ENCODE data around the gene AACS.

The AACS gene, protein sequence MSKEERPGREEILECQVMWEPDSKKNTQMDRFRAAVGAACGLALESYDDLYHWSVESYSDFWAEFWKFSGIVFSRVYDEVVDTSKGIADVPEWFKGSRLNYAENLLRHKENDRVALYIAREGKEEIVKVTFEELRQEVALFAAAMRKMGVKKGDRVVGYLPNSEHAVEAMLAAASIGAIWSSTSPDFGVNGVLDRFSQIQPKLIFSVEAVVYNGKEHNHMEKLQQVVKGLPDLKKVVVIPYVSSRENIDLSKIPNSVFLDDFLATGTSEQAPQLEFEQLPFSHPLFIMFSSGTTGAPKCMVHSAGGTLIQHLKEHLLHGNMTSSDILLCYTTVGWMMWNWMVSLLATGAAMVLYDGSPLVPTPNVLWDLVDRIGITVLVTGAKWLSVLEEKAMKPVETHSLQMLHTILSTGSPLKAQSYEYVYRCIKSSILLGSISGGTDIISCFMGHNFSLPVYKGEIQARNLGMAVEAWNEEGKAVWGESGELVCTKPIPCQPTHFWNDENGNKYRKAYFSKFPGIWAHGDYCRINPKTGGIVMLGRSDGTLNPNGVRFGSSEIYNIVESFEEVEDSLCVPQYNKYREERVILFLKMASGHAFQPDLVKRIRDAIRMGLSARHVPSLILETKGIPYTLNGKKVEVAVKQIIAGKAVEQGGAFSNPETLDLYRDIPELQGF

DNA sequence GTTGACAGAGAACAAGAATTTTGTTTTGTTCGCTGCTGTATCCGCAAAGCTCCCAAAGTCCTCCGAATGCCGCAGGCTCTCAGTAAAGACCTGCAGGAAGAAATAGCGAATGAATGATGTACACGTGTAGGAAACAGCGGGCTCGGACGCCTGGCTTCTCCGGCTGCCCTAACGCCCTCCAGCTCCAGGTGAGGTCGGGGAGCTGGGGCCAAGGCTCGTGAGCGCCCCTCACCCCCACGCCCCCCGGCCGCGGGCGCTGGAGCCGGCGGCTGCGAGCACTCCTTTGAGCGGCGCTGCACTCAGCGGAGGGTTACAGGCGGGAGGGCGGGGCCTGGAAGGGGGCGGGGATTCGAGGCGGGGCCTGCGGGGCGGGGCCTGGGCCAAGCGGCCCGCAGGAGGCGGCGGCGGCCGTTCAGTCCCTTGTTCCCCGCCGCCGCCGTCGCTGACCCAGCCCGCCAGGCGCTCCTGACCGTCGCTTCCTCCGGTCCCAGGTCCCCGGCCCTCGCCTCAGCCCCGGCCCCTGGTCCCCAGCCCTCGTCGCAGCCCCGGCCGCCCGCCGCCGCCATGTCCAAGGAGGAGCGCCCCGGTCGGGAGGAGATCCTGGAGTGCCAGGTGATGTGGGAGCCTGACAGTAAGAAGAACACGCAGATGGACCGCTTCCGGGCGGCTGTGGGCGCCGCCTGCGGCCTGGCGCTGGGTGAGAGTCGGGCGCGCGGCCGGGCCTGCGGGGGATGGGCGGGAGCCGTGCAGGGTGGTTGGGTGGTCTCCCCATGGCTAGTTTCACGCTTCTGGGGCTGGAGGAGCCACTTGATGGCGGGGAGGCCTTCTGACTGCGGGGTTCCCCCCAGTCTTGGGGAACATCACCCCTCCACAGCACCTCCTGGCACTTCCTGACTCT lies at the start of gene AACS:
Gene AACS, plus strand, starts transcription at position 415 of the 898 bp plus-strand sequence. Its CDS starts 150 bp downstream, at position 565.
- TF ChIP-seq CTCF (IDR thresholded peaks at IDR 0.05; ENCODE audit: low read depth, low read length), result no peak
- in situ Hi-C loops (cut with HindIII; ENCODE audit: low sequenced_read_pairs), result no loop called here
- peak; percentile 70 for DNase-seq (ENCODE audit: low read depth, low spot score)
- H3K4me3 ChIP-seq (ENCODE audit: low read depth, low read length), result peak within 1 kb of the TSS; percentile 67

DNA sequence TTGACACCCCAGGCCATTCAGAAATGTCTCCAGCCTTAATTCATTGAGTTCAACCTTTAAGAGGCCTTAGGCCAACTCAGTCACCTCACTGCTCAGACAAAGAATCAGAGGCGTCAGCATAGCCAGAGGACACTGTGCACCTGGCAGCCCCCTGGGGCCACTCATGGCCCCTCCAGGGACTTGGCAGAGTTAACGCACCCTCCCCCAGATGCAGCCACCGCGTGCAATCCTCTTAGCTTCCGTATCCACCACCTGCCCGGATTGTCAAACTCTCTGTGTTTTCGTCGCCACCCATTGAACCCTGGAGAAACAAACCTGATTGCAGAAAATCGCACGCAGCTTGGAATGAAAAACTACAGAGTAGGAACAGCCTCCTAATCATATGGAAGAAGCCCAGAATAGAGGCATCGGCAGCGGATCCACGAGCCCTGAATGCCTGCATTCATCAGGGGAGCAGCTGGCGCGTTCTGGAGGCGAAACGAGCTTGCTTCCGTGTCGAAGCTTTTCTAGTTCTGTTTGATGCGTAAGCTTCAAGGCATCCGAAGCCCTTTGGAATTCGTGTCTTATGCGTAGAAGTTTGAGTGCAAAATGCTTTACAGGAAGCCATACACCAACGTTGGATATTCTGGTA lies 49.4 kb upstream of the AACS start:
- no peak for TF ChIP-seq CTCF (IDR thresholded peaks at IDR 0.05; ENCODE audit: low read depth, low read length)
- H3K4me3 ChIP-seq (ENCODE audit: low read depth, low read length), result no peak overlapping the region
- in situ Hi-C loops (cut with HindIII; ENCODE audit: low sequenced_read_pairs), result no loop called here
- peak; percentile 17 for DNase-seq (ENCODE audit: low read depth, low spot score)

DNA sequence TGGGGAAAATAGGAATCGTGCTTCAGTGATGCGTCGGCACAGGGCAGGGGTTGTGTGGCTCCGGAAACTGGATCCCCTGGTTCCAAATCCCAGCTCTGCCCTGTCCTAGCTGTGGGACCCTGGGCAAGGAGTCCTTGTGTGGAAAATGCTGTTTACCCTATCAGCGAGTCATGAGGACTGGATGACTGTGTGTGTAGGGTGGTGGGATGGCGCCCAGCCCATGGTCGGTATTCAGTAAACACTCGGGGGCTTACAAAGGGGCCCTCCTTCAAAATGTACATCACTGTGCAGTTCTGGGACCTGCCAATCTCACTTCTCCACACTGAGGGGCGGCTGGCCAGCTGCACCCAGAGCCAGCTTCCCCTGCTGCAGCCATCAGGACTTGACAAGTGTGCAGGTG lies 47.4 kb upstream of the AACS start:
- in situ Hi-C loops (cut with HindIII; ENCODE audit: low sequenced_read_pairs), result no loop called here
- no peak for TF ChIP-seq CTCF (IDR thresholded peaks at IDR 0.05; ENCODE audit: low read depth, low read length)

GRCh38 chr12:125018356-125018755 lies 46.9 kb upstream of the AACS start:
- DNase-seq (ENCODE audit: low read depth, low spot score), result no peak
- TF ChIP-seq CTCF (IDR thresholded peaks at IDR 0.05; ENCODE audit: low read depth, low read length), result no peak
- in situ Hi-C loops (cut with HindIII; ENCODE audit: low sequenced_read_pairs), result no loop called here
- no peak overlapping the region for H3K4me3 ChIP-seq (ENCODE audit: low read depth, low read length)

More for the DNA sequence above, 47.4 kb upstream of the AACS start:
- DNase-seq (ENCODE audit: low read depth, low spot score), result no peak
- H3K4me3 ChIP-seq (ENCODE audit: low read depth, low read length), result no peak overlapping the region

GRCh38 chr12:125021096-125021495 lies 44.1 kb upstream of the AACS start:
- TF ChIP-seq CTCF (IDR thresholded peaks at IDR 0.05; ENCODE audit: low read depth, low read length), result no peak
- in situ Hi-C loops (cut with HindIII; ENCODE audit: low sequenced_read_pairs), result no loop called here
- no peak for DNase-seq (ENCODE audit: low read depth, low spot score)

GRCh38 chr12:125021771-125022170 lies 43.5 kb upstream of the AACS start:
- no peak for TF ChIP-seq CTCF (IDR thresholded peaks at IDR 0.05; ENCODE audit: low read depth, low read length)
- in situ Hi-C loops (cut with HindIII; ENCODE audit: low sequenced_read_pairs), result no loop called here
- DNase-seq (ENCODE audit: low read depth, low spot score), result no peak
- H3K4me3 ChIP-seq (ENCODE audit: low read depth, low read length), result no peak overlapping the region

More at GRCh38 chr12:125021096-125021495, 44.1 kb upstream of the AACS start:
- no peak overlapping the region for H3K4me3 ChIP-seq (ENCODE audit: low read depth, low read length)
